Mesenchymal stem cell (in vitro differentiated cells and primary cell): ENCODE measurements around the gene TIMM29.

Source experiments
- DNase-seq: peaks from one replicate; pipeline ENCODE4 v3.0.0-alpha.2; 2013
- H2AFZ ChIP-seq: one replicate; pipeline ENCODE4 v1.6.1; 2013; ENCODE audit warnings: low read depth, mild to moderate bottlenecking, control low read depth, inconsistent platforms, low read length, moderate library complexity
- H2AK5ac ChIP-seq: 2 replicates; pipeline ENCODE4 v1.6.1; 2013; ENCODE audit warnings: low read length, moderate library complexity, mild to moderate bottlenecking, inconsistent platforms; ENCODE audit not compliant: severe bottlenecking
- H2BK120ac ChIP-seq: one replicate; pipeline ENCODE4 v1.6.1; 2013; ENCODE audit warnings: low read depth, mild to moderate bottlenecking, inconsistent platforms, low read length, moderate library complexity
- H2BK12ac ChIP-seq, 2 experiments: one replicate each; pipeline ENCODE4 v1.6.1; 2013; ENCODE audit warnings: inconsistent platforms in 2 of 2, low read length in 2 of 2, mild to moderate bottlenecking in 2 of 2, moderate library complexity in 2 of 2, control low read depth in 1 of 2
- H2BK15ac ChIP-seq: one replicate; pipeline ENCODE4 v1.6.1; 2013; ENCODE audit warnings: mild to moderate bottlenecking, low read depth, inconsistent platforms; ENCODE audit not compliant: poor library complexity, severe bottlenecking
- H2BK5ac ChIP-seq: 2 replicates; pipeline ENCODE4 v1.6.1; 2013; ENCODE audit warnings: low read depth, mild to moderate bottlenecking, low read length, control low read depth, inconsistent platforms; ENCODE audit not compliant: poor library complexity, severe bottlenecking
- H3K14ac ChIP-seq, 2 experiments: one replicate each; pipeline ENCODE4 v1.6.1; 2013; ENCODE audit warnings: inconsistent platforms in 2 of 2, low read length in 2 of 2, control low read depth in 1 of 2, mild to moderate bottlenecking in 1 of 2, moderate library complexity in 1 of 2
- H3K18ac ChIP-seq, 2 experiments: one replicate each; pipeline ENCODE4 v1.6.1; 2013; ENCODE audit warnings: inconsistent platforms in 2 of 2, low read length in 2 of 2, control low read depth in 1 of 2, low read depth in 1 of 2, mild to moderate bottlenecking in 1 of 2
- H3K23ac ChIP-seq, 2 experiments: one replicate each; pipeline ENCODE4 v1.6.1; 2013; ENCODE audit warnings: inconsistent platforms in 2 of 2, low read length in 2 of 2, mild to moderate bottlenecking in 2 of 2, moderate library complexity in 2 of 2, control low read depth in 1 of 2
- H3K27ac ChIP-seq: 2 replicates; pipeline ENCODE4 v1.5.1; 2013; ENCODE audit warnings: mild to moderate bottlenecking, moderate library complexity, low read length, control low read depth, inconsistent platforms; ENCODE audit not compliant: poor library complexity, severe bottlenecking
- H3K27me3 ChIP-seq, 2 experiments: 2 replicates each; pipeline versions ENCODE4 v1.6.1 to v1.7.0; 2013; ENCODE audit warnings: low read length in 2 of 2, mild to moderate bottlenecking in 2 of 2, moderate library complexity in 2 of 2, control low read depth in 1 of 2, inconsistent platforms in 1 of 2; ENCODE audit not compliant: control insufficient read depth in 1 of 2, insufficient read depth in 1 of 2
- H3K36me3 ChIP-seq, 2 experiments: 2 replicates each; pipeline versions ENCODE4 v1.6.1 to v1.7.0; 2013; ENCODE audit warnings: low read length in 2 of 2, control low read depth in 1 of 2, inconsistent platforms in 1 of 2, low read depth in 1 of 2, mild to moderate bottlenecking in 1 of 2; ENCODE audit not compliant: insufficient read depth in 2 of 2, control insufficient read depth in 1 of 2
- H3K4ac ChIP-seq, 2 experiments: one replicate each; pipeline ENCODE4 v1.6.1; 2013; ENCODE audit warnings: inconsistent platforms in 2 of 2, low read length in 2 of 2, mild to moderate bottlenecking in 2 of 2, moderate library complexity in 2 of 2, control low read depth in 1 of 2, low read depth in 1 of 2
- H3K4me1 ChIP-seq: 2 replicates; pipeline ENCODE4 v1.6.1; 2013; ENCODE audit warnings: low read depth, low read length, control low read depth; ENCODE audit not compliant: control insufficient read depth, insufficient read depth
- H3K4me2 ChIP-seq: 2 replicates; pipeline ENCODE4 v1.6.1; 2013; ENCODE audit warnings: low read length, mild to moderate bottlenecking, inconsistent platforms; ENCODE audit not compliant: poor library complexity, severe bottlenecking
- H3K4me3 ChIP-seq, 2 experiments: 2 replicates each; pipeline versions ENCODE4 v1.5.1 to v1.7.0; 2013; ENCODE audit warnings: low read length in 2 of 2, mild to moderate bottlenecking in 2 of 2, control low read depth in 1 of 2, low read depth in 1 of 2; ENCODE audit not compliant: insufficient read depth in 1 of 2
- H3K79me1 ChIP-seq: replicated peaks from 2 replicates; pipeline ENCODE4 v1.6.1; 2013; ENCODE audit warnings: mild to moderate bottlenecking, control low read depth, low read length, inconsistent platforms; ENCODE audit not compliant: poor library complexity, severe bottlenecking
- H3K9ac ChIP-seq: 2 replicates; pipeline ENCODE4 v1.7.0; 2013; ENCODE audit warnings: mild to moderate bottlenecking, low read length, moderate library complexity
- H3K9me3 ChIP-seq: 2 replicates; pipeline ENCODE4 v1.7.0; 2013; ENCODE audit warnings: mild to moderate bottlenecking, low read length; ENCODE audit not compliant: control insufficient read depth
- H4K8ac ChIP-seq: one replicate; pipeline ENCODE4 v1.6.1; 2013; ENCODE audit warnings: inconsistent platforms, mild to moderate bottlenecking, low read length, moderate library complexity
- H4K91ac ChIP-seq: one replicate; pipeline ENCODE4 v1.6.1; 2013; ENCODE audit warnings: mild to moderate bottlenecking, low read length, inconsistent platforms
- WGBS: methylation state at CpG from one replicate; pipeline ENCODE4 v1.1.7; 2013; ENCODE audit warnings: mixed read lengths; 5-methylcytosine and 5-hydroxymethylcytosine counted together

TIMM29 gene

GRCh38 chr19:10965398-10965797, 36.8 kb downstream of the TIMM29 start:
- no peak overlapping the region for H3K4me2 ChIP-seq
- H3K23ac ChIP-seq: no peak overlapping the region
- 91% methylated on average over 6 of the region's 6 CpGs for WGBS
- H3K4me3 ChIP-seq: no peak overlapping the region
- H3K9me3 ChIP-seq: no peaks in the 10 kb centered on the region
- H4K8ac ChIP-seq: no peak overlapping the region
- H2AK5ac ChIP-seq: no peak overlapping the region
- no peak overlapping the region for H2BK12ac ChIP-seq
- no peak for DNase-seq
- no peak overlapping the region for H3K4ac ChIP-seq
- no peak overlapping the region for H2BK120ac ChIP-seq
- no peak overlapping the region for H2AFZ ChIP-seq
- H3K79me1 ChIP-seq: no peaks in the 10 kb centered on the region
- H3K4me1 ChIP-seq: peaks cover 28% of the 10 kb centered on the region
- H3K27ac ChIP-seq: no peak overlapping the region
- no peaks in the 10 kb centered on the region for H3K27me3 ChIP-seq
- H3K18ac ChIP-seq: no peak overlapping the region
- no peak overlapping the region for H3K14ac ChIP-seq
- H2BK5ac ChIP-seq: no peak overlapping the region
- H3K9ac ChIP-seq: no peak overlapping the region
- peaks cover 0 to 9% of the 10 kb centered on the region in 2 experiments for H3K36me3 ChIP-seq
- no peak overlapping the region for H2BK15ac ChIP-seq
- H4K91ac ChIP-seq: no peak overlapping the region

GRCh38 chr19:10966809-10967208, 38.2 kb downstream of the TIMM29 start:
- Histone ChIP-seq H4K91ac (no peak overlapping the region), H2BK5ac (no peak overlapping the region), H2AK5ac (no peak overlapping the region), H3K36me3 (peaks cover 0 to 9% of the 10 kb centered on the region in 2 experiments), H3K9ac (no peak overlapping the region), H3K14ac (no peak overlapping the region), H3K18ac (no peak overlapping the region), H3K4me3 (no peak overlapping the region), H3K9me3 (no peaks in the 10 kb centered on the region), H3K27ac (no peak overlapping the region), H4K8ac (no peak overlapping the region), H3K4me2 (no peak overlapping the region), H3K4ac (no peak overlapping the region), H2BK12ac (no peak overlapping the region), H2BK120ac (no peak overlapping the region), H3K23ac (no peak overlapping the region), H2AFZ (no peak overlapping the region), H2BK15ac (no peak overlapping the region), H3K4me1 (peaks cover 28% of the 10 kb centered on the region), H3K79me1 (no peaks in the 10 kb centered on the region), H3K27me3 (no peaks in the 10 kb centered on the region)
- DNase-seq: no peak
- 96% methylated on average over 8 of the region's 8 CpGs for WGBS

- H3K36me3 ChIP-seq: peaks cover 0 to 7% of the 10 kb centered on the region in 2 experiments
- H3K14ac ChIP-seq: no peak overlapping the region
- no peak overlapping the region for H2AFZ ChIP-seq
- peaks cover 22% of the 10 kb centered on the region for H3K4me1 ChIP-seq
- H2BK120ac ChIP-seq: no peak overlapping the region
- no peaks in the 10 kb centered on the region for H3K9me3 ChIP-seq
- 85% methylated on average over 10 of the region's 10 CpGs for WGBS
- H4K8ac ChIP-seq: no peak overlapping the region
- H3K27me3 ChIP-seq: no peaks in the 10 kb centered on the region
- DNase-seq: no peak
- no peak overlapping the region for H4K91ac ChIP-seq
- H3K79me1 ChIP-seq: no peaks in the 10 kb centered on the region
- no peak overlapping the region for H2BK5ac ChIP-seq
- no peak overlapping the region for H2AK5ac ChIP-seq
- H3K4me2 ChIP-seq: no peak overlapping the region
- H3K27ac ChIP-seq: peak overlapping the region; percentile 9
- H3K4me3 ChIP-seq: no peak overlapping the region
- no peak overlapping the region for H2BK12ac ChIP-seq
- H3K9ac ChIP-seq: peak overlapping the region; percentile 32
- H3K23ac ChIP-seq: no peak overlapping the region
- H3K4ac ChIP-seq: no peak overlapping the region
- H3K18ac ChIP-seq: no peak overlapping the region
- no peak overlapping the region for H2BK15ac ChIP-seq
Measured at GRCh38 chr19:10968527-10969135, 40.0 kb downstream of the TIMM29 start.

GRCh38 chr19:10971107-10971726, 42.6 kb downstream of the TIMM29 start:
- H2BK15ac ChIP-seq: no peak overlapping the region
- H3K9ac ChIP-seq: no peak overlapping the region
- H2AFZ ChIP-seq: no peak overlapping the region
- DNase-seq: no peak
- H3K23ac ChIP-seq: no peak overlapping the region
- H3K4me2 ChIP-seq: no peak overlapping the region
- peaks cover 0 to 5% of the 10 kb centered on the region in 2 experiments for H3K36me3 ChIP-seq
- H2BK12ac ChIP-seq: no peak overlapping the region
- H2BK5ac ChIP-seq: no peak overlapping the region
- H3K4ac ChIP-seq: no peak overlapping the region
- H3K4me1 ChIP-seq: peaks cover 21% of the 10 kb centered on the region
- H4K91ac ChIP-seq: no peak overlapping the region
- no peaks in the 10 kb centered on the region for H3K79me1 ChIP-seq
- H3K9me3 ChIP-seq: no peaks in the 10 kb centered on the region
- no peak overlapping the region for H2BK120ac ChIP-seq
- H3K18ac ChIP-seq: no peak overlapping the region
- no peak overlapping the region for H3K4me3 ChIP-seq
- no peak overlapping the region for H4K8ac ChIP-seq
- H2AK5ac ChIP-seq: no peak overlapping the region
- H3K27ac ChIP-seq: no peak overlapping the region
- no peaks in the 10 kb centered on the region for H3K27me3 ChIP-seq
- H3K14ac ChIP-seq: no peak overlapping the region
- 97% methylated on average over 8 of the region's 8 CpGs for WGBS
